ENCODE measurements around the gene CCDC85B. TPM values are rescaled to one million over a fixed set of nuclear protein-coding genes. Genes with fewer than 3 reads are reported as not detected.

CCDC85B gene
- total RNA-seq, 1 experiment from 2014 or later, result 55.3 TPM

DNA sequence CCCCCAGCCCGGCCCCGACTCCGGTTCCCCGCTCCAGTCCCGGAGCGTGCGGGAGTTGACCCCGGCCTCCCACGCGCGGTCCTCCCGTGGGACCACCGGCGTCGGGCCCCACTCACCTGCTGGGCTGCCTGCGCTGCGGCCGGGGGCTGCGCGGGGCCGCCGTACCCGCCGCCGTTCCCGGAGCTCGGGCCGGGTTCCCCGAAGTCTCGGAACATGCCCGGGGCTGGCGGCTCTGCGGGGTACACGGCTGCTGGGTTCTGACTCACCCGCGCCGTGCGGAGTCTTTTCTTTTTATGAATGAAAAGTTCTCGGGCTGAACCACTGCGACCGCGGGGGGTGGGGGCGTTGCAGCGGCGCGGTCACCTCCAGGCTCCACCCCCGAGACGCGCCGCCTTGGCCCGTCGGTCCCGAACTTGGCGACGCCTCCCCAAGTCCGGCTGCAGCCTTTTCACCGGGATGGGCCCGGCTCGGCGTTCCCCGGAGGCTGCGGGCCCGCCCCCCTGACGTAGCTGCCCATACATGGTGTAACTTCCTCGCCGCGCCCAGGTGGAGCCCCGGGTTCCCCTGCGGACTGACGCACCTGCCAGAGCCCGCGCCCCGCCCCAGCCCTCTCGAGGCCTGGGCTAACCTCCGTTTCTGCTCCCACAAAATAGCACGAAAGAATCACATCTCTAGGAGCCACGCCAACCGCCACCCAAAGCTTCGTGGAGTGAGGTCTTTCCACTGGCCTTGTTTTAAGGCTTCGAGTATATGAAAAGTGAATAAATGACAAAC, 9.8 kb downstream of the CCDC85B start, which contains the start of gene FOSL1 (continued):
- no peak for TF ChIP-seq ZNF396 (CRISPR knock-in tag; IDR thresholded peaks at IDR 0.05; ENCODE audit: borderline replicate concordance)
- no peak for TF ChIP-seq TEAD4 (CRISPR knock-in tag; IDR thresholded peaks at IDR 0.05)
- TF ChIP-seq ZNF671 (CRISPR knock-in tag; IDR thresholded peaks at IDR 0.05), result no peak
- TF ChIP-seq EMX1 (CRISPR knock-in tag; IDR thresholded peaks at IDR 0.05), result no peak
- TF ChIP-seq NFE2L1 (CRISPR knock-in tag; IDR thresholded peaks at IDR 0.05), result no peak
- no peak for TF ChIP-seq E2F5 (CRISPR knock-in tag; IDR thresholded peaks at IDR 0.05)
- no peak for TF ChIP-seq IRF2 (CRISPR knock-in tag; IDR thresholded peaks at IDR 0.05; ENCODE audit: borderline replicate concordance, low read depth)
- no peak for TF ChIP-seq MYBL2 (CRISPR knock-in tag; IDR thresholded peaks at IDR 0.05)
- TF ChIP-seq, protein P1, sequence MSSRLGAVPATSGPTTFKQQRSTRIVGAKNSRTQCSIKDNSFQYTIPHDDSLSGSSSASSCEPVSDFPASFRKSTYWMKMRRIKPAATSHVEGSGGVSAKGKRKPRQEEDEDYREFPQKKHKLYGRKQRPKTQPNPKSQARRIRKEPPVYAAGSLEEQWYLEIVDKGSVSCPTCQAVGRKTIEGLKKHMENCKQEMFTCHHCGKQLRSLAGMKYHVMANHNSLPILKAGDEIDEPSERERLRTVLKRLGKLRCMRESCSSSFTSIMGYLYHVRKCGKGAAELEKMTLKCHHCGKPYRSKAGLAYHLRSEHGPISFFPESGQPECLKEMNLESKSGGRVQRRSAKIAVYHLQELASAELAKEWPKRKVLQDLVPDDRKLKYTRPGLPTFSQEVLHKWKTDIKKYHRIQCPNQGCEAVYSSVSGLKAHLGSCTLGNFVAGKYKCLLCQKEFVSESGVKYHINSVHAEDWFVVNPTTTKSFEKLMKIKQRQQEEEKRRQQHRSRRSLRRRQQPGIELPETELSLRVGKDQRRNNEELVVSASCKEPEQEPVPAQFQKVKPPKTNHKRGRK (CRISPR knock-in tag; IDR thresholded peaks at IDR 0.05; ENCODE audit: borderline replicate concordance), result no peak
- TF ChIP-seq HMGA2 (CRISPR knock-in tag; IDR thresholded peaks at IDR 0.05), result no peak
- no peak for TF ChIP-seq IRF1 (CRISPR knock-in tag; IDR thresholded peaks at IDR 0.05)
- no peak for TF ChIP-seq ZNF416 (CRISPR knock-in tag; IDR thresholded peaks at IDR 0.05)
- peak; percentile 80 for TF ChIP-seq CREM (CRISPR knock-in tag; IDR thresholded peaks at IDR 0.05)
- TF ChIP-seq, protein P2, sequence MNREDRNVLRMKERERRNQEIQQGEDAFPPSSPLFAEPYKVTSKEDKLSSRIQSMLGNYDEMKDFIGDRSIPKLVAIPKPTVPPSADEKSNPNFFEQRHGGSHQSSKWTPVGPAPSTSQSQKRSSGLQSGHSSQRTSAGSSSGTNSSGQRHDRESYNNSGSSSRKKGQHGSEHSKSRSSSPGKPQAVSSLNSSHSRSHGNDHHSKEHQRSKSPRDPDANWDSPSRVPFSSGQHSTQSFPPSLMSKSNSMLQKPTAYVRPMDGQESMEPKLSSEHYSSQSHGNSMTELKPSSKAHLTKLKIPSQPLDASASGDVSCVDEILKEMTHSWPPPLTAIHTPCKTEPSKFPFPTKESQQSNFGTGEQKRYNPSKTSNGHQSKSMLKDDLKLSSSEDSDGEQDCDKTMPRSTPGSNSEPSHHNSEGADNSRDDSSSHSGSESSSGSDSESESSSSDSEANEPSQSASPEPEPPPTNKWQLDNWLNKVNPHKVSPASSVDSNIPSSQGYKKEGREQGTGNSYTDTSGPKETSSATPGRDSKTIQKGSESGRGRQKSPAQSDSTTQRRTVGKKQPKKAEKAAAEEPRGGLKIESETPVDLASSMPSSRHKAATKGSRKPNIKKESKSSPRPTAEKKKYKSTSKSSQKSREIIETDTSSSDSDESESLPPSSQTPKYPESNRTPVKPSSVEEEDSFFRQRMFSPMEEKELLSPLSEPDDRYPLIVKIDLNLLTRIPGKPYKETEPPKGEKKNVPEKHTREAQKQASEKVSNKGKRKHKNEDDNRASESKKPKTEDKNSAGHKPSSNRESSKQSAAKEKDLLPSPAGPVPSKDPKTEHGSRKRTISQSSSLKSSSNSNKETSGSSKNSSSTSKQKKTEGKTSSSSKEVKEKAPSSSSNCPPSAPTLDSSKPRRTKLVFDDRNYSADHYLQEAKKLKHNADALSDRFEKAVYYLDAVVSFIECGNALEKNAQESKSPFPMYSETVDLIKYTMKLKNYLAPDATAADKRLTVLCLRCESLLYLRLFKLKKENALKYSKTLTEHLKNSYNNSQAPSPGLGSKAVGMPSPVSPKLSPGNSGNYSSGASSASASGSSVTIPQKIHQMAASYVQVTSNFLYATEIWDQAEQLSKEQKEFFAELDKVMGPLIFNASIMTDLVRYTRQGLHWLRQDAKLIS (CRISPR knock-in tag; IDR thresholded peaks at IDR 0.05; ENCODE audit: borderline replicate concordance), result no peak
- no peak for TF ChIP-seq ELF4 (CRISPR knock-in tag; IDR thresholded peaks at IDR 0.05; ENCODE audit: low read depth)
- TF ChIP-seq MXD4 (CRISPR knock-in tag; IDR thresholded peaks at IDR 0.05; ENCODE audit: borderline replicate concordance), result no peak
- TF ChIP-seq, protein P3, sequence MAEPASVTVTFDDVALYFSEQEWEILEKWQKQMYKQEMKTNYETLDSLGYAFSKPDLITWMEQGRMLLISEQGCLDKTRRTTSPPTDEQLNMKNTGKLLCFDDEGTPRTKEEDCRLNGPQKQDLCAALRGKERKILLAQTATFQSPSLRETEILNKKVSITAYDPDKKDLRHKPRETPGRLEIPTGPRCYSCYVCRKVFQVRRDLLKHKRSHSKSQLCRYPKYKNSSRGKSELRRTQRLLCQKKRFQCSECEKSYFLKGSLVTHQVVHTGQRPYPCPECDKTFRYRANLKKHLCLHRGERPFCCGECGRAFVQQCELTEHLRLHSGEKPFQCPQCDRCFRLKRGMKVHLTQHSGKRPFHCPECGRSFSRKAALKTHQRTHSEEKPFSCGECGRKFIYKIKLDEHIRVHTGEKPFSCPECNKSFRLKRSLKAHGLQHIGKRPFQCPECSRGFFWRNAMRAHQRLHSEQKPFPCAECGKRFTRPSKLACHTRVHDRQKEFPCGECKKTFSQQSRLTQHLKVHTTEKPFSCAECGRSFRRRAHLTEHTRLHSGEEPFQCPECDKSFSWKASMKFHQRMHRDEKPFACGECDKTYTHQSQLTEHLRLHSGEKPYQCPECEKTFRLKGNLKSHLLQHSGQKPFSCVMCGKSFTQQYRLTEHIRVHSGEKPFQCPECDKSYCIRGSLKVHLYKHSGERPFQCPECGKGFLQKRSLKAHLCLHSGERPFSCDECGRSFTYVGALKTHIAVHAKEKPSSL (CRISPR knock-in tag; conservative IDR thresholded peaks at IDR 0.05), result no peak
- no peak for TF ChIP-seq ZNF232 (CRISPR knock-in tag; IDR thresholded peaks at IDR 0.05)
- TF ChIP-seq, protein P4, sequence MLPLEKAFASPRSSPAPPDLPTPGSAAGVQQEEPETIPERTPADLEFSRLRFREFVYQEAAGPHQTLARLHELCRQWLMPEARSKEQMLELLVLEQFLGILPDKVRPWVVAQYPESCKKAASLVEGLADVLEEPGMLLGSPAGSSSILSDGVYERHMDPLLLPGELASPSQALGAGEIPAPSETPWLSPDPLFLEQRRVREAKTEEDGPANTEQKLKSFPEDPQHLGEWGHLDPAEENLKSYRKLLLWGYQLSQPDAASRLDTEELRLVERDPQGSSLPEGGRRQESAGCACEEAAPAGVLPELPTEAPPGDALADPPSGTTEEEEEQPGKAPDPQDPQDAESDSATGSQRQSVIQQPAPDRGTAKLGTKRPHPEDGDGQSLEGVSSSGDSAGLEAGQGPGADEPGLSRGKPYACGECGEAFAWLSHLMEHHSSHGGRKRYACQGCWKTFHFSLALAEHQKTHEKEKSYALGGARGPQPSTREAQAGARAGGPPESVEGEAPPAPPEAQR (CRISPR knock-in tag; IDR thresholded peaks at IDR 0.05), result no peak
- TF ChIP-seq ZBTB21 (CRISPR knock-in tag; IDR thresholded peaks at IDR 0.05; ENCODE audit: borderline replicate concordance), result no peak
- peak; percentile 97 for TF ChIP-seq SP1 (CRISPR knock-in tag; conservative IDR thresholded peaks at IDR 0.05)
- no peak for TF ChIP-seq FOXP1 (CRISPR knock-in tag; IDR thresholded peaks at IDR 0.05; ENCODE audit: borderline replicate concordance)
- TF ChIP-seq ZNF121 (CRISPR knock-in tag; IDR thresholded peaks at IDR 0.05), result peak; percentile 72
- no peak for TF ChIP-seq SMAD3 (CRISPR knock-in tag; IDR thresholded peaks at IDR 0.05; ENCODE audit: borderline replicate concordance)
- TF ChIP-seq NR1H2 (CRISPR knock-in tag; IDR thresholded peaks at IDR 0.05), result no peak
- no peak for TF ChIP-seq FOXJ3 (CRISPR knock-in tag; IDR thresholded peaks at IDR 0.05; ENCODE audit: borderline replicate concordance)
